Measurements from ENCODE around the gene MBTPS1. TPM values are rescaled to one million over a fixed set of nuclear protein-coding genes. Genes with fewer than 3 reads are reported as not detected.

Gene MBTPS1
- total and polyA plus RNA-seq, 3 experiments from 2014 or later = 38.3 to 64.7 (median 45.0) TPM

- Histone ChIP-seq H3K4me3 (ENCODE audit: low read length) (no peak overlapping the region), H3K27me3 (ENCODE audit: insufficient read depth, low read length, poor library complexity, severe bottlenecking) (no peaks in the 10 kb centered on the region), H3K9me3 (ENCODE audit: low read length) (no peaks in the 10 kb centered on the region), H3K4me1 (ENCODE audit: insufficient read depth, low read length) (no peaks in the 10 kb centered on the region), H3K36me3 (ENCODE audit: insufficient read depth, low read length) (no peaks in the 10 kb centered on the region), H3K27ac (ENCODE audit: low read depth, low read length) (no peak overlapping the region)
- DNase-seq = no peak
- Mint-ChIP-seq H3K4me1 (peaks cover 7 to 9% (median 7%) of the 10 kb centered on the region in 3 donors), H3K27ac (peak overlapping the region in 1 of 8 donors; percentile 59), H3K27me3 (peaks cover 6 to 27% of the 10 kb centered on the region in 2 donors), H3K4me3 (no peak overlapping the region), H3K9me3 (peaks cover 0 to 4% (median 0%) of the 10 kb centered on the region in 5 donors), H3K36me3 (no peaks in the 10 kb centered on the region)
- POLR2A ChIA-PET = no interaction called here
- CTCF ChIA-PET = no interaction called here
Observed at GRCh38 chr16:84033251-84034195, 83.2 kb downstream of the MBTPS1 start.

- no peak for DNase-seq
- POLR2A ChIA-PET = no interaction called here
- no peaks in the 10 kb centered on the region for H3K36me3 Mint-ChIP-seq
- H3K27me3 Mint-ChIP-seq = peaks cover 7 to 30% of the 10 kb centered on the region in 2 donors
- Histone ChIP-seq H3K27ac (ENCODE audit: low read depth, low read length) (no peak overlapping the region), H3K4me1 (ENCODE audit: insufficient read depth, low read length) (no peaks in the 10 kb centered on the region), H3K27me3 (ENCODE audit: insufficient read depth, low read length, poor library complexity, severe bottlenecking) (no peaks in the 10 kb centered on the region), H3K9me3 (ENCODE audit: low read length) (no peaks in the 10 kb centered on the region), H3K36me3 (ENCODE audit: insufficient read depth, low read length) (no peaks in the 10 kb centered on the region), H3K4me3 (ENCODE audit: low read length) (no peak overlapping the region)
- peaks cover 0 to 4% (median 0%) of the 10 kb centered on the region in 5 donors for H3K9me3 Mint-ChIP-seq
- H3K4me1 Mint-ChIP-seq = peaks cover 7 to 9% (median 7%) of the 10 kb centered on the region in 3 donors
- CTCF ChIA-PET = no interaction called here
- no peak overlapping the region for H3K27ac Mint-ChIP-seq
- H3K4me3 Mint-ChIP-seq = no peak overlapping the region
Observed at GRCh38 chr16:84032458-84033178, 84.1 kb downstream of the MBTPS1 start.

- Mint-ChIP-seq H3K27ac (peak overlapping the region in 1 of 8 donors; percentile 52), H3K4me3 (no peak overlapping the region), H3K4me1 (peaks cover 7 to 9% (median 7%) of the 10 kb centered on the region in 3 donors), H3K36me3 (no peaks in the 10 kb centered on the region), H3K9me3 (peaks cover 0 to 4% (median 0%) of the 10 kb centered on the region in 5 donors), H3K27me3 (peaks cover 8 to 36% of the 10 kb centered on the region in 2 donors)
- CTCF ChIA-PET = no interaction called here
- Histone ChIP-seq H3K4me3 (ENCODE audit: low read length) (no peak overlapping the region), H3K27me3 (ENCODE audit: insufficient read depth, low read length, poor library complexity, severe bottlenecking) (no peaks in the 10 kb centered on the region), H3K9me3 (ENCODE audit: low read length) (no peaks in the 10 kb centered on the region), H3K36me3 (ENCODE audit: insufficient read depth, low read length) (no peaks in the 10 kb centered on the region), H3K27ac (ENCODE audit: low read depth, low read length) (no peak overlapping the region), H3K4me1 (ENCODE audit: insufficient read depth, low read length) (no peaks in the 10 kb centered on the region)
- POLR2A ChIA-PET = no interaction called here
- no peak for DNase-seq
Observed at GRCh38 chr16:84031556-84031955, 85.2 kb downstream of the MBTPS1 start.

DNA sequence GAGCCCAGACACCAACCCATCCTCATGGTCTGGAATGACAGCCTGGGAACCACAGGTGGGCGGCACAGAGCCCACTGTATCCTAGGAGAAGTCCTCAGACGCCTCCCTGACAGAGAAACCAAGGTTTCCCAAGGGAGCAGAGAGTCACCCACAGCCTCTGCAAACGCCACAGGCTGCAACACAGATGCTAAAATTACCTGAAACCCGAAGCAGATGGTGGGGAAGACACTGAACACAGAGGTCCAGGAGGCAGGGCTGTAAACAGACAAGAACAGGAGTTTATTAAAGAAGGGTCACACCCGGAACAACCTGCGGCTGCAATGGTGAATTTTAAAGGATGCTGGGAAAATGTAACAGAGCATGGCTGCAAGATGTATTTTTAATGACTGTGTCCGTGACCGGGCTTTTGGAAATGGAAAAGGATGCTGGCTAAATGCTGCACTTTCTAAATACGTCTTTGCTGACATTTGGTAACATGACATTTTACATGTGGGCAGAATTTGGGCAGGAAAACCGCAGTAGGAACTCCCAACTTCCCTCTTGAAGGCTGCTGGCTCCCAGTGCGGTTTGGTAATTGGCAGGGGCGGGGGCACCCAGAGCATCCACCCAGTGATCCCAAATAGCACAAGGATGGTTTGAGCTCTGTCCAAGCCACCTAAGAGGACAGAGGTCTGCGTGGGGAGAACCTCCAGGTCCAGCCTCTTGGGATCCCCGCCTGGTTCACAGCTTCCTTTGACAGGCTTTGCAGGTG is 87.3 kb downstream of the MBTPS1 start:
- Mint-ChIP-seq H3K4me3 (no peak overlapping the region), H3K4me1 (peaks cover 7 to 9% (median 7%) of the 10 kb centered on the region in 3 donors), H3K27ac (no peak overlapping the region), H3K9me3 (peaks cover 0 to 2% (median 0%) of the 10 kb centered on the region in 5 donors), H3K36me3 (no peaks in the 10 kb centered on the region), H3K27me3 (peaks cover 6 to 38% of the 10 kb centered on the region in 2 donors)
- no peaks in the 10 kb centered on the region for H3K27me3 ChIP-seq (ENCODE audit: insufficient read depth, low read length, poor library complexity, severe bottlenecking)
- ChIA-PET POLR2A (no interaction called here), CTCF (no interaction called here)
- no peaks in the 10 kb centered on the region for H3K4me1 ChIP-seq (ENCODE audit: insufficient read depth, low read length)
- no peaks in the 10 kb centered on the region for H3K36me3 ChIP-seq (ENCODE audit: insufficient read depth, low read length)
- H3K4me3 ChIP-seq (ENCODE audit: low read length) = no peak overlapping the region
- H3K27ac ChIP-seq (ENCODE audit: low read depth, low read length) = no peak overlapping the region
- H3K9me3 ChIP-seq (ENCODE audit: low read length) = no peaks in the 10 kb centered on the region
- DNase-seq = no peak

- no peak overlapping the region for H3K4me3 Mint-ChIP-seq
- CTCF ChIA-PET = no interaction called here
Observed at GRCh38 chr16:84027625-84028024, 89.1 kb downstream of the MBTPS1 start.

DNA sequence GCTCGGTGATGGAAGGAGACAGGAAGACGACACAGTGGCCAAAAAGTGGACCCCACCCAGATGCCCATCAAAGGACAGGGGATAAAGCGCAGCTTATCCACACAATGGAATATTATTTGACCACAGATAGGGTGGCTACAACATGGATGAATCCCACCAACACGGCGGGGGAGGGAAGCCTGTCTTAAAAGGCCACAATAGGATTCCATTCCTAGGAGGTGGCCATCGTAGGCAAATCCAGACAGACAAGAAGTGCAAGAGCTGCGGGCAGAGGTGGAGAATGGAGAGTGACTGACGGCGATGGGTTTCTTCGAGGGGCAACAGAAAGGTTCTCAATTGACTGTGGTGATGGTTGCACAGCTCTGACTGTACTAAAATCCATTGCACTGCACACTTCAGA is 90.1 kb downstream of the MBTPS1 start:
- Histone ChIP-seq H3K36me3 (ENCODE audit: insufficient read depth, low read length) (no peaks in the 10 kb centered on the region), H3K4me3 (ENCODE audit: low read length) (no peak overlapping the region), H3K4me1 (ENCODE audit: insufficient read depth, low read length) (no peaks in the 10 kb centered on the region), H3K27ac (ENCODE audit: low read depth, low read length) (no peak overlapping the region), H3K27me3 (ENCODE audit: insufficient read depth, low read length, poor library complexity, severe bottlenecking) (no peaks in the 10 kb centered on the region), H3K9me3 (ENCODE audit: low read length) (no peaks in the 10 kb centered on the region)
- no peak overlapping the region for H3K27ac Mint-ChIP-seq
- POLR2A ChIA-PET = no interaction called here
- CTCF ChIA-PET = no interaction called here
- H3K4me3 Mint-ChIP-seq = no peak overlapping the region
- peaks cover 7 to 9% (median 7%) of the 10 kb centered on the region in 3 donors for H3K4me1 Mint-ChIP-seq
- DNase-seq = no peak
- peaks cover 2 to 5% (median 5%) of the 10 kb centered on the region in 5 donors for H3K9me3 Mint-ChIP-seq
- H3K27me3 Mint-ChIP-seq = peaks cover 12 to 47% of the 10 kb centered on the region in 2 donors
- H3K36me3 Mint-ChIP-seq = no peaks in the 10 kb centered on the region

More at GRCh38 chr16:84027625-84028024, 89.1 kb downstream of the MBTPS1 start:
- POLR2A ChIA-PET = no interaction called here
- H3K4me1 ChIP-seq (ENCODE audit: insufficient read depth, low read length) = no peaks in the 10 kb centered on the region
- no peak overlapping the region for H3K4me3 ChIP-seq (ENCODE audit: low read length)
- H3K9me3 ChIP-seq (ENCODE audit: low read length) = no peaks in the 10 kb centered on the region
- Mint-ChIP-seq H3K36me3 (no peaks in the 10 kb centered on the region), H3K27me3 (peaks cover 9 to 48% of the 10 kb centered on the region in 2 donors), H3K9me3 (peaks cover 0 to 2% (median 0%) of the 10 kb centered on the region in 5 donors), H3K4me1 (peaks cover 7 to 9% (median 7%) of the 10 kb centered on the region in 3 donors), H3K27ac (no peak overlapping the region)
- no peak for DNase-seq
- no peaks in the 10 kb centered on the region for H3K27me3 ChIP-seq (ENCODE audit: insufficient read depth, low read length, poor library complexity, severe bottlenecking)
- no peaks in the 10 kb centered on the region for H3K36me3 ChIP-seq (ENCODE audit: insufficient read depth, low read length)
- no peak overlapping the region for H3K27ac ChIP-seq (ENCODE audit: low read depth, low read length)

DNA sequence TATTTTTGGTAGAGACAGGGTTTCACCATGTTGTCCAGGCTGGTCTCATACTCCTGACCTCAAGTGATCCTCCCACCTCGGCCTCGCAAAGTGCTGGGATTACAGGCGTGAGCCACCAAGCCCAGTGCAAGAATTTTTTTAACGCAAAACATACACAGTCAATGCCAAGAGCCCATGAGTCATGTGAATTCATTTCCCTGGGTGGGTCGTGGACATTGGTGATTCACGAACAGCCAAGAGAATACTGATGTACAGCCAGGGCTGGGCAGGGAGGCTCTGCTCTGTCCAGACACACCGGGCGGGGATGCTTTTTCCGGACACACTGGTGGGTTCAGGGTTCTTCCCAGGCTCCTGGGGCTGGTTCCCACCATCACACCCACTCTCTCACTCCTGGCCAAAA is 91.9 kb downstream of the MBTPS1 start:
- no peak overlapping the region for H3K27ac Mint-ChIP-seq
- ChIA-PET POLR2A (no interaction called here), CTCF (no interaction called here)
- Histone ChIP-seq H3K27ac (ENCODE audit: low read depth, low read length) (no peak overlapping the region), H3K4me3 (ENCODE audit: low read length) (no peak overlapping the region), H3K27me3 (ENCODE audit: insufficient read depth, low read length, poor library complexity, severe bottlenecking) (no peaks in the 10 kb centered on the region), H3K4me1 (ENCODE audit: insufficient read depth, low read length) (no peaks in the 10 kb centered on the region), H3K36me3 (ENCODE audit: insufficient read depth, low read length) (no peaks in the 10 kb centered on the region), H3K9me3 (ENCODE audit: low read length) (no peaks in the 10 kb centered on the region)
- H3K4me1 Mint-ChIP-seq = peaks cover 5 to 7% (median 7%) of the 10 kb centered on the region in 3 donors
- H3K36me3 Mint-ChIP-seq = peaks cover 0 to 4% (median 0%) of the 10 kb centered on the region in 3 donors
- no peak overlapping the region for H3K4me3 Mint-ChIP-seq
- no peak for DNase-seq
- H3K9me3 Mint-ChIP-seq = peaks cover 8 to 12% (median 10%) of the 10 kb centered on the region in 5 donors
- H3K27me3 Mint-ChIP-seq = peaks cover 12 to 46% of the 10 kb centered on the region in 2 donors

Data from CD8-positive, alpha-beta memory T cell (primary cell).